Measurements from ENCODE around the gene GRK5.
A peak's percentile ranks its signal among the peaks of the same experiment; 100 is the strongest.

GRK5 gene

DNA sequence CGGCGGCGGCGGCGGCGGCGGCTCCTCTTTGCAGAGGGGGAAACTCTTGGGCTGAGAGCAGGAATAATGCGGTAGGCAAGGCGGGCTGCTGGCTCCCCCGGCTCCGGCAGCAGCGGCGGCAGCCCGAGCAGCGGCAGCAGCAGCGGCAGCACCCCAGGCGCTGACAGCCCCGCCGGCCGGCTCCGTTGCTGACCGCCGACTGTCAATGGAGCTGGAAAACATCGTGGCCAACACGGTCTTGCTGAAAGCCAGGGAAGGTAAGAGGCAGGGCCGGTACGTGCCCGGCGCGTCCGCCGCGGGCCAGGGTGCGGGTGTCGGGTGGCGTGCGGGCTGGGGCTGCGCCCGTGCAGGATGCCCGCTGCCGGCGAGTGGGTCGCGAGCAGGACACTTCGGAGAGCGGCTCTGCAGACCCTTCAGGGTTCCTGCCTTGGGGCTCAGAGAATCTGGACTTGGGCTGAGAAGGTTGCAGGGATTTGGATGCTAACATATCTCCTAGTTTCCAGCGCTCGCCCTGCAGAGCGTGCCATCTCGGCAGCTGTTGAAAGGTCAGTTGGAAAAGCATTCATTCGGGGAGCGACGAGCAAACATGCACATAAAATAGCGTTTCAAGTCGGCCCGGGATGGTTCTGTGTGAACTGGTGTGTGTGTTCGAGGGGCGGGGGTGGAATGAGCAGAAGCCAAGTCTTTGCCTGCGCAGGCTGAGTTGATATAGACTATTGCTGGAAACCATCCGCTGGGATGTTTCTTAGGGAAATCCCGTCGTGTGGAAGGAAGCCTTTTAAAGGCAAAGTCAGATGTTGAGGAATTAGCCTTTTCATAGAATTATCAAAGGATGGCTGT, 562 bp downstream of the GRK5 start:
- H3K9me3 ChIP-seq (replicated peaks; ENCODE audit: insufficient read depth, low read length) = no peaks in the 10 kb centered on the region
- no peaks in the 10 kb centered on the region for H3K36me3 ChIP-seq (replicated peaks; ENCODE audit: insufficient read depth, low read length)
- H3K4me2 ChIP-seq (ENCODE audit: low read depth, low read length) = peak overlapping the region; percentile 98
- peak overlapping the region; percentile 85 for H2AFZ ChIP-seq (ENCODE audit: low read length)
- H3K9ac ChIP-seq (ENCODE audit: low read length) = peak overlapping the region; percentile 36; the same call in 1 of the 2 replicates
- peaks cover 40% of the 10 kb centered on the region for H3K4me1 ChIP-seq (ENCODE audit: low read length)
- H3K9me2 ChIP-seq (replicated peaks; ENCODE audit: insufficient read depth, low read length) = no peaks in the 10 kb centered on the region
- DNase-seq = peak; percentile 39
- no peak for TF ChIP-seq EZH2phosphoT487 (IDR thresholded peaks at IDR 0.05; ENCODE audit: low read length)
- TF ChIP-seq EZH2 (optimal IDR thresholded peaks at IDR 0.05; ENCODE audit: low read depth, low read length) = no peak
- TF ChIP-seq, protein P1, sequence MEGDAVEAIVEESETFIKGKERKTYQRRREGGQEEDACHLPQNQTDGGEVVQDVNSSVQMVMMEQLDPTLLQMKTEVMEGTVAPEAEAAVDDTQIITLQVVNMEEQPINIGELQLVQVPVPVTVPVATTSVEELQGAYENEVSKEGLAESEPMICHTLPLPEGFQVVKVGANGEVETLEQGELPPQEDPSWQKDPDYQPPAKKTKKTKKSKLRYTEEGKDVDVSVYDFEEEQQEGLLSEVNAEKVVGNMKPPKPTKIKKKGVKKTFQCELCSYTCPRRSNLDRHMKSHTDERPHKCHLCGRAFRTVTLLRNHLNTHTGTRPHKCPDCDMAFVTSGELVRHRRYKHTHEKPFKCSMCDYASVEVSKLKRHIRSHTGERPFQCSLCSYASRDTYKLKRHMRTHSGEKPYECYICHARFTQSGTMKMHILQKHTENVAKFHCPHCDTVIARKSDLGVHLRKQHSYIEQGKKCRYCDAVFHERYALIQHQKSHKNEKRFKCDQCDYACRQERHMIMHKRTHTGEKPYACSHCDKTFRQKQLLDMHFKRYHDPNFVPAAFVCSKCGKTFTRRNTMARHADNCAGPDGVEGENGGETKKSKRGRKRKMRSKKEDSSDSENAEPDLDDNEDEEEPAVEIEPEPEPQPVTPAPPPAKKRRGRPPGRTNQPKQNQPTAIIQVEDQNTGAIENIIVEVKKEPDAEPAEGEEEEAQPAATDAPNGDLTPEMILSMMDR (IDR thresholded peaks at IDR 0.05; ENCODE audit: low read length) = no peak
- peak overlapping the region; percentile 81 for H3K4me3 ChIP-seq (ENCODE audit: low read length)
- H3K27me3 ChIP-seq (replicated peaks; ENCODE audit: insufficient read depth, low read length) = no peaks in the 10 kb centered on the region
- 0 out of 2 replicates have a peak, but pooled peaks cover 6% of the 10 kb centered on the region for H3K79me2 ChIP-seq (ENCODE audit: low read length)
- H3F3A ChIP-seq (ENCODE audit: insufficient read depth, low read length) = peaks cover 25% of the 10 kb centered on the region
- H3K27ac ChIP-seq (ENCODE audit: low read length) = peak overlapping the region; percentile 7; the same call in 1 of the 2 replicates
- no peaks in the 10 kb centered on the region for H4K20me1 ChIP-seq (ENCODE audit: insufficient read depth, low read length)

DNA sequence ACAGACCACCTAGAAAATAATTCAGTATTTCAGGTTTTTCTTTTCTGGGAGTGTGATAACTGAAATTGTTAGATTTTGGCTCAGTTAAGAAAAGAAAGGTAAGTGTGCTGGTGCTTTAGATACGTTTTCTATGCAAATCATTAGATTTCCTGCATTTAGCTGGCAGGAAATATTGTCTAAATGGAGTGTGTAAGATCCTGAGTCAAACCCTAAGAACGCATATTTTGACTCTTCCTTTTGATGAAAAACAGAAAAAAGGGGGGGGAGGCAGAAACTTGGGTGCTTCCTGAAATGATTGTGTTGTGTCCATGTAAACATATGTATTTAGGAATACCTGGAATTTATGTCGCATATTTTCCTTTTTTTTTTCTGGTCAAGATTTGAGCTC, 1.2 kb downstream of the GRK5 start:
- peaks cover 26% of the 10 kb centered on the region for H3F3A ChIP-seq (ENCODE audit: insufficient read depth, low read length)
- H3K79me2 ChIP-seq (ENCODE audit: low read length) = 0 out of 2 replicates have a peak, but pooled peaks cover 6% of the 10 kb centered on the region
- no peaks in the 10 kb centered on the region for H3K27me3 ChIP-seq (replicated peaks; ENCODE audit: insufficient read depth, low read length)
- peak overlapping the region; percentile 98 for H3K4me2 ChIP-seq (ENCODE audit: low read depth, low read length)
- H3K27ac ChIP-seq (ENCODE audit: low read length) = no peak overlapping the region
- H3K9me2 ChIP-seq (replicated peaks; ENCODE audit: insufficient read depth, low read length) = no peaks in the 10 kb centered on the region
- H4K20me1 ChIP-seq (ENCODE audit: insufficient read depth, low read length) = no peaks in the 10 kb centered on the region
- peak overlapping the region; percentile 81 for H3K4me3 ChIP-seq (ENCODE audit: low read length)
- H2AFZ ChIP-seq (ENCODE audit: low read length) = no peak overlapping the region
- peaks cover 41% of the 10 kb centered on the region for H3K4me1 ChIP-seq (ENCODE audit: low read length)
- H3K36me3 ChIP-seq (replicated peaks; ENCODE audit: insufficient read depth, low read length) = no peaks in the 10 kb centered on the region
- H3K9me3 ChIP-seq (replicated peaks; ENCODE audit: insufficient read depth, low read length) = no peaks in the 10 kb centered on the region
- TF ChIP-seq, protein P1 (IDR thresholded peaks at IDR 0.05; ENCODE audit: low read length) = no peak
- no peak for TF ChIP-seq EZH2 (optimal IDR thresholded peaks at IDR 0.05; ENCODE audit: low read depth, low read length)
- no peak for TF ChIP-seq EZH2phosphoT487 (IDR thresholded peaks at IDR 0.05; ENCODE audit: low read length)
- H3K9ac ChIP-seq (ENCODE audit: low read length) = peak overlapping the region; percentile 36; the same call in 1 of the 2 replicates
- DNase-seq = no peak

DNA sequence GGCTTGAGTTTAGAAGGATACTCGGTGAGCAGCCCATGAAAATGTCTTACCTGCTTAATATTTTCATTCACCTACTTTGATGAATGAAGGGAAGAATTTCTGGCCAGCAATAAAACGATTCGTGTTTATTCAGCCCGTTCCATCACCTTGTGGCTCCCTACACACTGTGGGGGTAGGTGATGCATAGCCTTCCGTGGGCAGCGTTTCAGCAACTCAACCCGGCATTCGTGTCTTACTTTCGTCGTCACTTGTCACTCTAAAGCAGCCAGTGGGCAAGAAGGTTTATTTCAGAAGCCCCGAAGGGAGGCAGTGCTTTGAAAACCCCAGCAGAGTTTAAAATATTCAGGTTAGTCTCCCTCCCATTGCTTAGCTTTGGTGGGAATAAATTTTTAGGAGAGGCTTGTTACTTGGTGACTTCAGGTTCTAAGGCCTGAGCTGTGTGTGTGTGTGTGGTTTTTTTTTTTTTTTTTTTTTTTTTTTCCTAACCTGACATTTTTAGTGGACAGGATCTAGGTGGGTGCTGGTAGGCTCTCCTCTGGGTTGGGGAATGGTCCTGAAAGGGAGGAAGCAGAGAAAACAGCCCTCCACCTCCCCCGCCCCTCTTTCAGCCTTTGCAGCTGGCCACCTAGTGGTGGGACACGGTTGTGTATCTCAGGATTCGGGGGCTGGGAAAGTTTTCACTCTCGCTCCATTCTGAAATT, 1.8 kb downstream of the GRK5 start:
- H3K9ac ChIP-seq (ENCODE audit: low read length) = no peak overlapping the region
- no peaks in the 10 kb centered on the region for H3K27me3 ChIP-seq (replicated peaks; ENCODE audit: insufficient read depth, low read length)
- 0 out of 2 replicates have a peak, but pooled peaks cover 6% of the 10 kb centered on the region for H3K79me2 ChIP-seq (ENCODE audit: low read length)
- no peak overlapping the region for H3K27ac ChIP-seq (ENCODE audit: low read length)
- no peaks in the 10 kb centered on the region for H3K36me3 ChIP-seq (replicated peaks; ENCODE audit: insufficient read depth, low read length)
- peaks cover 26% of the 10 kb centered on the region for H3F3A ChIP-seq (ENCODE audit: insufficient read depth, low read length)
- peaks cover 41% of the 10 kb centered on the region for H3K4me1 ChIP-seq (ENCODE audit: low read length)
- H4K20me1 ChIP-seq (ENCODE audit: insufficient read depth, low read length) = no peaks in the 10 kb centered on the region
- no peak overlapping the region for H3K4me3 ChIP-seq (ENCODE audit: low read length)
- DNase-seq = no peak
- H3K9me3 ChIP-seq (replicated peaks; ENCODE audit: insufficient read depth, low read length) = no peaks in the 10 kb centered on the region
- H3K9me2 ChIP-seq (replicated peaks; ENCODE audit: insufficient read depth, low read length) = no peaks in the 10 kb centered on the region
- H2AFZ ChIP-seq (ENCODE audit: low read length) = no peak overlapping the region
- TF ChIP-seq, protein P1 (IDR thresholded peaks at IDR 0.05; ENCODE audit: low read length) = peak; percentile 81
- TF ChIP-seq EZH2phosphoT487 (IDR thresholded peaks at IDR 0.05; ENCODE audit: low read length) = no peak
- H3K4me2 ChIP-seq (ENCODE audit: low read depth, low read length) = peak overlapping the region; percentile 98

All from MM.1S (cell line).